ENCODE measurements around the gene VAMP2.

DNA sequence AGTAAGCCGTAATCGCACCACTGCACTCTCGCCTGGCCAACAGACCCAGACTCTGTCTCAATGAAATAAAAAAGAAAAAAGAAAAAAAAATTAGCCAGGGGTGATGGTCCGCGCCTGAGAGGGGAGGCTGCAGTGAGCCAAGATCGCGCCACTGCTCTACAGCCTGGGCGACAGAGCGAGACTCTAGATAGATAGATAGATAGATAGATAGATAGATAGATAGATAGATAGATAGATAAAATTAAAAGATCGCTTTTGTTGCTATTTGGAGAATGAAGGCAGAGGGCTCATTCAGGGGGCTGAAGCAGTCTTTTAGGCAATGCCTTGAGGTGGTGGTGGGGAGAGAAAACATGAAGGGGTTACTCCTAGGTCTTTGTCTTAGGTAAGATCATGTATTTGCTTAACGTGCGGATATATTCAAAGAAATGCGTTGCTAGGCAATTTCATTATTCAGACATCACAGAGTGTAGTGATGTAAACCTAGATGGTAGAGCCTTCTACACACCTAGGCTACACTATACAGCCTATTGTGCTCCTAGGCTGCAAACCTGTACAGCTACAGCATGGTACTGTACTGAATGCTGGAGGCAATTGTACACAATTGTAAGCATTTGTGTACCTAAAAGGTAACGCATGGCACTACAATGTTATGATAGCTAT is 34.5 kb downstream of the VAMP2 start:
- TF ChIP-seq, protein P1, sequence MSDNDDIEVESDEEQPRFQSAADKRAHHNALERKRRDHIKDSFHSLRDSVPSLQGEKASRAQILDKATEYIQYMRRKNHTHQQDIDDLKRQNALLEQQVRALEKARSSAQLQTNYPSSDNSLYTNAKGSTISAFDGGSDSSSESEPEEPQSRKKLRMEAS (IDR thresholded peaks at IDR 0.05): no peak
- TF ChIP-seq TAF1 (IDR thresholded peaks at IDR 0.05; ENCODE audit: low read depth): no peak
- no peak for TF ChIP-seq RAD21 (IDR thresholded peaks at IDR 0.05; ENCODE audit: low read depth)
- no peak for TF ChIP-seq CEBPB (IDR thresholded peaks at IDR 0.05)
- no peak for TF ChIP-seq CREB1 (IDR thresholded peaks at IDR 0.05; ENCODE audit: low read depth)
- TF ChIP-seq, protein P2, sequence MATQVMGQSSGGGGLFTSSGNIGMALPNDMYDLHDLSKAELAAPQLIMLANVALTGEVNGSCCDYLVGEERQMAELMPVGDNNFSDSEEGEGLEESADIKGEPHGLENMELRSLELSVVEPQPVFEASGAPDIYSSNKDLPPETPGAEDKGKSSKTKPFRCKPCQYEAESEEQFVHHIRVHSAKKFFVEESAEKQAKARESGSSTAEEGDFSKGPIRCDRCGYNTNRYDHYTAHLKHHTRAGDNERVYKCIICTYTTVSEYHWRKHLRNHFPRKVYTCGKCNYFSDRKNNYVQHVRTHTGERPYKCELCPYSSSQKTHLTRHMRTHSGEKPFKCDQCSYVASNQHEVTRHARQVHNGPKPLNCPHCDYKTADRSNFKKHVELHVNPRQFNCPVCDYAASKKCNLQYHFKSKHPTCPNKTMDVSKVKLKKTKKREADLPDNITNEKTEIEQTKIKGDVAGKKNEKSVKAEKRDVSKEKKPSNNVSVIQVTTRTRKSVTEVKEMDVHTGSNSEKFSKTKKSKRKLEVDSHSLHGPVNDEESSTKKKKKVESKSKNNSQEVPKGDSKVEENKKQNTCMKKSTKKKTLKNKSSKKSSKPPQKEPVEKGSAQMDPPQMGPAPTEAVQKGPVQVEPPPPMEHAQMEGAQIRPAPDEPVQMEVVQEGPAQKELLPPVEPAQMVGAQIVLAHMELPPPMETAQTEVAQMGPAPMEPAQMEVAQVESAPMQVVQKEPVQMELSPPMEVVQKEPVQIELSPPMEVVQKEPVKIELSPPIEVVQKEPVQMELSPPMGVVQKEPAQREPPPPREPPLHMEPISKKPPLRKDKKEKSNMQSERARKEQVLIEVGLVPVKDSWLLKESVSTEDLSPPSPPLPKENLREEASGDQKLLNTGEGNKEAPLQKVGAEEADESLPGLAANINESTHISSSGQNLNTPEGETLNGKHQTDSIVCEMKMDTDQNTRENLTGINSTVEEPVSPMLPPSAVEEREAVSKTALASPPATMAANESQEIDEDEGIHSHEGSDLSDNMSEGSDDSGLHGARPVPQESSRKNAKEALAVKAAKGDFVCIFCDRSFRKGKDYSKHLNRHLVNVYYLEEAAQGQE (IDR thresholded peaks at IDR 0.05; ENCODE audit: low read depth): no peak
- TF ChIP-seq NFIC (IDR thresholded peaks at IDR 0.05): no peak
- TF ChIP-seq FOXM1 (IDR thresholded peaks at IDR 0.05; ENCODE audit: borderline replicate concordance, low read depth): no peak
- no peak for TF ChIP-seq TEAD4 (IDR thresholded peaks at IDR 0.05)
